ENCODE results near the gene CST7. TPM values are rescaled to one million over a fixed set of nuclear protein-coding genes. Genes with fewer than 3 reads are reported as not detected.

The CST7 gene
- total RNA-seq, 1 donor from 2014 or later = not detected

- TF ChIP-seq EZH2 (IDR thresholded peaks at IDR 0.05) = no peak
- TF ChIP-seq EZH2phosphoT487 (IDR thresholded peaks at IDR 0.05) = no peak
- no peak for TF ChIP-seq CTCF (IDR thresholded peaks at IDR 0.05)
- H3K27ac ChIP-seq = no peak overlapping the region
These were observed 46.8 kb downstream of the CST7 start for GRCh38 chr20:24995741-24996448.

GRCh38 chr20:24996449-24997377, 47.6 kb downstream of the CST7 start:
- no peak overlapping the region for H3K9ac ChIP-seq
- no peak overlapping the region for H3K4me3 Mint-ChIP-seq
- H3K4me2 ChIP-seq = no peak overlapping the region
- no peaks in the 10 kb centered on the region for H3K36me3 ChIP-seq
- peaks cover under 1% of the 10 kb centered on the region for H3K4me1 ChIP-seq
- TF ChIP-seq CTCF (IDR thresholded peaks at IDR 0.05) (no peak), EZH2 (IDR thresholded peaks at IDR 0.05) (no peak), EZH2phosphoT487 (IDR thresholded peaks at IDR 0.05) (no peak)
- H3K36me3 Mint-ChIP-seq = no peaks in the 10 kb centered on the region
- peaks cover 81% of the 10 kb centered on the region for H3K27me3 ChIP-seq
- no peaks in the 10 kb centered on the region for H3F3A ChIP-seq (ENCODE audit: low read depth)
- H3K27me3 Mint-ChIP-seq (ENCODE audit: insufficient read depth, low read depth) = peaks cover 16% of the 10 kb centered on the region
- H3K27ac Mint-ChIP-seq = no peak overlapping the region
- H4K20me1 ChIP-seq (ENCODE audit: low read depth) = no peaks in the 10 kb centered on the region
- H2AFZ ChIP-seq (replicated peaks) = no peak overlapping the region
- DNase-seq (ENCODE audit: low spot score) = no peak
- H3K4me1 Mint-ChIP-seq = peaks cover 29% of the 10 kb centered on the region
- H3K79me2 ChIP-seq (ENCODE audit: low read depth) = peaks cover 5% of the 10 kb centered on the region
- H3K4me3 ChIP-seq = no peak overlapping the region
- no peak overlapping the region for H3K27ac ChIP-seq
- no peaks in the 10 kb centered on the region for H3K9me3 ChIP-seq (ENCODE audit: low read depth)
- H3K9me3 Mint-ChIP-seq = no peaks in the 10 kb centered on the region

More at GRCh38 chr20:24995741-24996448, 46.8 kb downstream of the CST7 start:
- H3K4me2 ChIP-seq = no peak overlapping the region
- H4K20me1 ChIP-seq (ENCODE audit: low read depth) = peaks cover 7% of the 10 kb centered on the region
- H2AFZ ChIP-seq (replicated peaks) = no peak overlapping the region
- peaks cover 76% of the 10 kb centered on the region for H3K27me3 ChIP-seq
- no peaks in the 10 kb centered on the region for H3F3A ChIP-seq (ENCODE audit: low read depth)
- no peak overlapping the region for H3K9ac ChIP-seq
- H3K79me2 ChIP-seq (ENCODE audit: low read depth) = peaks cover 13% of the 10 kb centered on the region
- no peak overlapping the region for H3K27ac Mint-ChIP-seq
- H3K9me3 ChIP-seq (ENCODE audit: low read depth) = no peaks in the 10 kb centered on the region
- peaks cover 9% of the 10 kb centered on the region for H3K4me1 ChIP-seq
- no peak overlapping the region for H3K4me3 Mint-ChIP-seq
- no peaks in the 10 kb centered on the region for H3K36me3 ChIP-seq
- DNase-seq (ENCODE audit: low spot score) = peak; percentile 10
- no peaks in the 10 kb centered on the region for H3K9me3 Mint-ChIP-seq
- H3K27me3 Mint-ChIP-seq (ENCODE audit: insufficient read depth, low read depth) = peaks cover 16% of the 10 kb centered on the region
- no peak overlapping the region for H3K4me3 ChIP-seq
- peaks cover 35% of the 10 kb centered on the region for H3K4me1 Mint-ChIP-seq
- no peaks in the 10 kb centered on the region for H3K36me3 Mint-ChIP-seq

GRCh38 chr20:24998121-24998520, 49.1 kb downstream of the CST7 start:
- no peak for DNase-seq (ENCODE audit: low spot score)

More at GRCh38 chr20:24998121-24998520, 49.1 kb downstream of the CST7 start:
- H3K4me3 ChIP-seq = no peak overlapping the region
- no peaks in the 10 kb centered on the region for H3K4me1 ChIP-seq
- Mint-ChIP-seq H3K27me3 (ENCODE audit: insufficient read depth, low read depth) (peaks cover 13% of the 10 kb centered on the region), H3K36me3 (no peaks in the 10 kb centered on the region), H3K4me3 (no peak overlapping the region), H3K4me1 (peaks cover 25% of the 10 kb centered on the region), H3K27ac (no peak overlapping the region), H3K9me3 (no peaks in the 10 kb centered on the region)
- H3K27me3 ChIP-seq = peaks cover 81% of the 10 kb centered on the region
- H3K9ac ChIP-seq = no peak overlapping the region
- TF ChIP-seq EZH2phosphoT487 (IDR thresholded peaks at IDR 0.05) = no peak
- no peak for TF ChIP-seq EZH2 (IDR thresholded peaks at IDR 0.05)
- no peak for TF ChIP-seq CTCF (IDR thresholded peaks at IDR 0.05)
- no peak overlapping the region for H3K27ac ChIP-seq
- no peaks in the 10 kb centered on the region for H3F3A ChIP-seq (ENCODE audit: low read depth)
- H3K4me2 ChIP-seq = no peak overlapping the region
- H2AFZ ChIP-seq (replicated peaks) = no peak overlapping the region
- no peaks in the 10 kb centered on the region for H4K20me1 ChIP-seq (ENCODE audit: low read depth)
- H3K79me2 ChIP-seq (ENCODE audit: low read depth) = no peaks in the 10 kb centered on the region
- H3K36me3 ChIP-seq = no peaks in the 10 kb centered on the region
- H3K9me3 ChIP-seq (ENCODE audit: low read depth) = no peaks in the 10 kb centered on the region
